Measurements from ENCODE around the gene IL22. TPM values are rescaled to one million over a fixed set of nuclear protein-coding genes. Genes with fewer than 3 reads are reported as not detected.

IL22 gene
- not detected in 2 replicates for total RNA-seq

GRCh38 chr12:68253504-68253903, at the start of gene IL22:
TSS of gene IL22 (minus strand) at chr12:68253604. CDS start at chr12:68253448, 156 bp downstream.

GRCh38 chr12:68225576-68226476, 27.6 kb downstream of the IL22 start, which contains the start of gene IL26:
TSS of gene IL26 (minus strand) at chr12:68225810. CDS start at chr12:68225756, 54 bp downstream.

Other genes with a start within 250 kb of the IL22 start
- not detected in 2 replicates for gene IFNG, start 93.9 kb downstream of the IL22 start, total RNA-seq
- not detected in 2 replicates for gene IL26, start 27.8 kb downstream of the IL22 start, total RNA-seq
- gene MDM1, start 78.8 kb upstream of the IL22 start, total RNA-seq: 5.7 and 10.6 TPM in 2 replicates

All from bladder microvascular endothelial cell (primary cell).